CD4-positive, alpha-beta T cell treated with Interleukin-2 at 100 ng/mL for 4 hours (primary cell): ENCODE measurements around the gene RIMS4.
"Not testable (repeated sequence)": the region's sequence is repeated elsewhere in the genome, so short reads cannot be mapped to it uniquely, and the experiment has no call there.

Experiments used
- DNase-seq: peaks from one replicate; pipeline ENCODE4 v3.0.0-alpha.2; 2020; ENCODE audit warnings: low spot score

RIMS4 gene

DNA sequence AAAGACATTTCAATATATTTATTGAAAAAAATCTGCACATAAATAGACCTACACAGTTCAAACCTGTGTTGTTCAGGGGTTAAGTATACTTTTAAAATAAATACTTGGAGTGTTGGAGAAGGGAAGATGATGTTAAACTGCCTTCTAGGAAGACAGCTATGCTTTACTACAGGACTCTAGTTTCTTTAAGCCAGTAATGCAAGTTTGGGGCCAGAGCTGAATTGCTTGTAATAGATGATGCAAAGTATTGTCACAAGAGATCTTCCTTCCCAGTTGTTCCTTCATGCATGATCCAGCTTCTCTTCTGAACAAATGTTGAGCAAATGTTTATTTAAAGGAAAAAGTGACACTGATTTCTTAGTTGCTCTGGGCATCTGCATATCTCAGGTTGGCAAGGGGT lies 20.2 kb upstream of the RIMS4 start:
- DNase-seq = no peak

DNA sequence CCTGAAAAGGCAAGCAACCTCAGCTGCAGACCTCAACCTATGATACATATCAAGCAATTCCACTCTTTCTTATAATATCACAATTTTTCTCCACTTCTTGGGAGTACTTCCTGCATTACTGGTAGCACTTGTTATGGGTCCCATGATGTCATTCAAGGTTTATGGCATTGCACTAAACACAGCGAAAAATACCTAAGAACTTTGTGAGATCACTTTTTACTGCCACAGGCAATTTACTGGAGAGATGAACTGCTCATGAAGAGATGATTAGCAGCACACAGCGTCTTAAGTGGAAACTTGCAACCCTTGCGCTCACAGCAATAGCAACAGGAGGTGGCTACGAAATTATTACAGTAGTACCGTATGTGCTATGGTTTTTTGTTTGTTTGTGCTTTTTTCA lies 19.3 kb upstream of the RIMS4 start:
- no peak for DNase-seq

DNA sequence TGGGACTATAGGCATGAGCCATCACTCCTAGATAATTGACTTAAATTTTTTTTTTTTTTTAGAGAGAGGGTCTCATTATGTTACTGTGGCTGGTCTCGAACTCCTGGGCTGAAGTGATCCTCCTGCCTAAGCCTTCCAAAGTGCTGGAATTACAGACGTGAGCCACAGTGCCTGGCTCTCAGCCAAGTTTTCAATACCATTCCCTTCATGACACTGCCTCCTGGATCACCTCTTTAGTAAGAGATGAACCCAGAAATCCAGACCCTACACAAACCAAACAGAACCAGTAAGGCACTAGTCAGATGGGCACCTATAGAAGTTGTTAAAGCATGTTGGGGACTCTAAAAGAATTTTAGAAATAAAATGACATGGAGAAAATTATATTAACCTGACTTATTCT lies 18.3 kb upstream of the RIMS4 start:
- no peak for DNase-seq

DNA sequence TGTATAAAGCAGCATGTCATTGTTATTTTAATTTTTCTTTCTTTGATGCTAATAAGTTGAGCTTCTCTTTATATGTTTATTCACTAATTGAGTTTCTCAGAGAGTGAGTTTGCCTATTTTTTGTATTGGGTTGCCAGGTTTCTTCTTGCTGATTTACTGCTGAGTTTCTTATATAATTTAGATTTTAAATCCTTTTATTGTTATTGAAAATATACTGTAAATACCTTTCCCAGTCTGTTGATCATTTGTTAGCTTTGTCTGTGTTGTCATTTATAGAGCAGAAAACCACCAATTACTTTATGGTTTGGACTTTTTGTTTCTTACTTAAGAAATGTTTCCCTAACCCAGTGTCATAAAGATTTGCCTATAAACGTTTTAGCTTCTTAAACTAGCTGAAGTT lies 17.1 kb upstream of the RIMS4 start:
- no peak for DNase-seq

DNA sequence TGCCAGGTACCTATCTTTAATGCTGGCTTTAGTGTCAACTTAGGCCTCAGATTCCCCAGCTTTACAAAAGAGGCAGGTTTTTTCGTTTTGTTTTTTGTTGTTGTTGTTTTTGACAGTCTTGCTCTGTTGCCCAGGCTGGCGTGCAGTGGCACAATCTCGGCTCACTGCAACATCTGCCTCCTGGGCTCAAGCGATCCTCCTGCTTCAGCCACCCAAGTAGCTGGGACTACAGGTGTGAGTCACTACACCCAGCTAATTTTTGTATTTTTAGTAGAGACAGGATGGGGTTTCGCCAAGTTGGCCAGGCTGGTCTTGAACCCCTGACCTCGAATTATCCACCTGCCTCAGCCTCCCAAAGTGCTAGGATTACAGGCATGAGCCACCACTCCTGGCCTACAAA lies 11.2 kb upstream of the RIMS4 start:
- DNase-seq = not testable (repeated sequence)

DNA sequence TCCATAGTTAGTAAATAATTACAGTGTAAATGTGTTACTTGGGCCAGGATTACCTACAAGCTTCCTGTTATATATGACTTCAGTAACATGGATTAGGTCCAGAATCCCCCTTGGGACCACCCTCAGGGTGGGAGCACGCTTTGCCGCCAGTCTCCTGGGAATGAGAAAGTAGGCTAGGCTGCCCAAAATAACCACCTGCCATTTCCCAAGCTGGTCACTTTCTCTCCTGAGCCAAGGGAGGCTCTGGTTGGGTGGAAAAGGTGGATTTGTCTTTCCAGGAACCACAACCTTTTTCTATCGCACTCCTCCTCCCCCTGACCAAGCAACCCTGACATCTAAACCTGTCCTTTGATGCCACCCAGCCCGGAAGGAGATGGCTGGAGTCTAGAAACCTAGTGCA lies 9.6 kb upstream of the RIMS4 start:
- no peak for DNase-seq

DNA sequence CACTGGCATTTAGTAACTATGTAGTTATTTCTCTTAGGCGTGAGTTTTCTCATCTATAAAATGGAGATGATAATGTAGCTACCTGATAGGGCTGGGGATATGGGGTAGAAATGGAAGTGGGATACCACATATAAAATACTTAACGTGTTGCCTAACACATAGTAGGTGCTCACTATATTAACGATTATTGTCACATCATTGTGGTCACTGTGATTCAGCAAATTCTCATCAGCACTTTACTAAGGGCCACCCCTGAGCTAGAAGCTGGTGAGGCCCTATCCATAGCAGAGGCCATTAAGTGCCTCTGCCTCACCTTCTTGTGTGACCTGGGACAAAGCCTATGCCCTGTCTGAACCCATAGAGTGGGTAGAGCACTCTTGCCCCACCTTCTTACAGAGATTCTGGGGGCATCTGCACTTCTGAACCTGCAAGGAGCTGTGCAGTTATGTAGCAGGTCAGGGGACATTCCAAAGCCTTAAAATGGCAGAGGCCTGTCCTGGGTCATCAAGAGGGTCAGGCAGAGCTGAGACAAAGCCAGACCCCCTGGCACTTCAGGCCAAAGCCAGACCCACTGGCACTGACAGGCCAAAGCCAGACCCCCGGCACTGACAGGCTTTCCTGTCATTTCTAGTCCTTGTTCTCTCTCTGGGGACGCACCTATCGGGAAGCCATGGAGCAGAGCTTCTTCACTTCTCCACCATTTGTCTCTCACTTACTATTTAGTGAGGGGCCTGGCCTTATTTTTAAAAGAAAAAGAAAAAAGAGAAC lies 7.0 kb upstream of the RIMS4 start:
- no peak for DNase-seq

DNA sequence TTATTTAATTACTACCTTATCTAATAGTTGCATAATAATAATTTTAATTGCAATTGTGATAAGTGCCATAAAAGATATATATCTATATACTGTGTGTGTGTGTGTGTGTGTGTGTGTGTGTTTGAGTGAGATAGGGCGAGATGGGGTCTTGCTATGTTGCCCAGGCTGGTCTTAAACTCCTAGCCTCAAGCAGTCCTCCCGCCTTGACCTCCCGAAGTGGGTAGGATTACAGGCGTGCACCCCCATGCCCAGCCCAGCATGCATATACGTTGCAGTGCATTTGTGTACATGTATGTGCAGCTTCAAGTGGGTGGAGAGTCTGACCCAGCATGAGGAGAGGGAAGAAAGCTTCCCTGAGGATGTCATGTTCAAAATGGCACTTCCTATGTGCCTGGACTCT lies 4.6 kb upstream of the RIMS4 start:
- DNase-seq = no peak

DNA sequence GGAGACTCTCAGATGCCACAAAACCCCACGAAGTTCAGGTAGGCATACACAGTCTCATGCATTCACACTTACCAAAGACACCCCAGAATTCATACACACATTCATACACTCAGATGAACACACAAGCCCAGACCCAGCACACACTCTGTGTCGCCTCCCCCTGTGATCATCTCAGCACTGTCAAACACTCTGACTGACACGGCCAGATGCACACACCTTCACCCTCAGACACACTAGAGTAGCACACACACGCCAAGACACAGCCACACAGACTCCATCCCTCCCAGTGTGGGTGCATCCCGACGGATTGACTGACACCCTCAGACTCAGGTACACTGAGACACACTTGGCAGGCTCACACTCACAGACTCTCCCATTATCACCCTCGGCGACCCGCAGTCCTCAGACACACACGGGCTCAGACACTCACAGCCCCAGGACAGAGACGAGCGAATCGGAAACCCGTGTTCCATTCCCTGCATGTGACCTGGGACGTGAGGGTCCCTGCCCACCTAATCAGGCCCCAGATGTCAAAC lies 872 bp upstream of the RIMS4 start:
- DNase-seq = no peak

DNA sequence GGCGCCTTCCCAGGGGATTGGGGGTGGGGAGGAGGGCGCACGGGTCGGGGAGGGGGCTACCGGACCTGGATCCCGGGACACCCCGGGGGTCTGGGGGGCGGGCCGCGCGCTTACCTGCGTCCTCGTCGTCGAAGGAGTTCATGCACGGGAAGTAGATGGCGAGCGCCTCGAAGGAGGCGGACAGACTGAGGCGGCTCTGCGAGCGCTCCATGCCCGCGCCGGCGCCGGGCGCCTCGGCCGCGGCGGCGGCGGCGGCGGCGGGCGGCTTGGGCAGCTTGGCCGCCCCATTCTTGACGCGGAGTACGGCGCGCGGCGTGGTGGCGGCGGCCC lies 320 bp downstream of the RIMS4 start:
- no peak for DNase-seq

DNA sequence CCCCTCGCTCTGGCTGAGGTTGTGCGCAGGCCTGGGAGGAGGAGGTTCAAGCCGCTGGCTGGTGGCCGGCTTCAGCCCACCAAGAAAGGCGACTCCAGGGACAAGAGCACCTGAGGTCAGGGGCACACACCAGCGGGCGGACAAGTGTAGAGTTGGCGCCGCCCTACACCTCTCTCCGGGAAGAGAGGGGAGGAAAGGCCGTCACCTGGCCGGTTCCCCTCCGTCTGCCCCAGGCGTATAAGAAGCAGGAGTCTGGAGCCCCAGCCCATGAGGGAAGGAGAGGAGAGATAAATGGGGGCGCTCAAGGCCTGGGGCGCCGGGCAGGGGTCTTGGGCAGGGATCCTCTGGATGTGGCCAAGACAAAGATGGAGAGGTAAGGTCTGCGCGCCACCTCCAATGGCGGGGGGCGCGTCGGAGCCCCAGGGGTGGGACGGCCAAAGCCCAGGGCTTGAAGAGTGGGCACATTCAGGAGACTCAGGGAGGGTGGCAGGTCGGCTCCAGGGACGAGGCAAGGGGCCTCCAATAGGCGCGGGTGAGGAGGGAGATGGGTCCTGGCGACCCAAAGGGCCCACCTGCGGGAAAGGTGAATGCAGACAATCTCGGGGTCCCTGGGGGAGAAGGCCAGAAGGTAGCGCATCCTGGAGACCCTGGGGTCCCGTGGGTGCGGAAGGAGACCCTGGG lies 826 bp downstream of the RIMS4 start:
- no peak for DNase-seq

DNA sequence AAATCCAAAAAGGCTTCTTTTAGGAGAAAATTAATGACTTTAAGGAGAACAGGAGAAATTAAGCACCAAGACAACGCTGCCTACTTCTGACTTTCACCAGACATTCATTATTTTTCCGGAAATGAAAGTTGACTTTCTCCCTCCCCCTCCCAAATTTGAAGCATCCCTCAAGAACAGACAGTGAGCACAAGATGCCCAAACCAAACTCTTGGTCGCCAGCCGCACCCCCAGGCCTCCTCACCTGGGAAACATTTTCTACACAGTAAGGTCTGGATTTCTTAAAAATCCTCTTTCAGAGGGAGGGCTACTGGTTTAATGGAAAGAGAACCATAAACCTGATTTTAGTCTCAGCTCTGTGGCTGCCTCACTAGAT lies 2.7 kb downstream of the RIMS4 start:
- DNase-seq = no peak

DNA sequence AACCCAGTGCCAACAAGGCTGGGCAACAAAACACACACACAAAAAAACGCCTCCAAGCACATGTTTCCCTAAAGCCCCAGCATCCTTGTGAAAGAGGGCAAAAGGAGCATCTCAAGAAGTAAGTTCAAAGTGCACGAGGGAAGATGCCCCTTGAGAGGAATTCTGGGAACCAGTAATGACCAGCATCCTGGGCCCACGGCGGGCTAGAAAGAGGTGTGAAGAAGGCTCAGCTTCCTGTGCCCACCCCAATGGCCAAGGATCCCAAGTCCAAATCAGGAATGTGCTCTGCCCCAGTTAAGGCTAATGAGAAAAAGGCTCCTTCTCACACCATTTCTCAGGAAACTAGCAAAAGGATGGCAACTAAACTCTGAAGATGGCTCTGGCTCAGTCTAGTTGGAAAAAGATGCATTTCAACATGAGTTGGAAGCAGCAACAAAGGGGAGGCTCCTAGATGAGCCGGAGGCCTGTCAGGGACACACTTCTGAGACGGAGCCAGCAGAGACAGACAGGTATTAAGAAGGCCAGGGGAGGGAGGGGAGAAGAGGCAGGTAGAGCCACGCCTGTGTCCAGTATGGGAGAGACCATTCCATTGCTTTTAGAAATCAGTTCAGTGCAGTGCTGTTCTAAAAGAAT lies 3.2 kb downstream of the RIMS4 start:
- DNase-seq = no peak

DNA sequence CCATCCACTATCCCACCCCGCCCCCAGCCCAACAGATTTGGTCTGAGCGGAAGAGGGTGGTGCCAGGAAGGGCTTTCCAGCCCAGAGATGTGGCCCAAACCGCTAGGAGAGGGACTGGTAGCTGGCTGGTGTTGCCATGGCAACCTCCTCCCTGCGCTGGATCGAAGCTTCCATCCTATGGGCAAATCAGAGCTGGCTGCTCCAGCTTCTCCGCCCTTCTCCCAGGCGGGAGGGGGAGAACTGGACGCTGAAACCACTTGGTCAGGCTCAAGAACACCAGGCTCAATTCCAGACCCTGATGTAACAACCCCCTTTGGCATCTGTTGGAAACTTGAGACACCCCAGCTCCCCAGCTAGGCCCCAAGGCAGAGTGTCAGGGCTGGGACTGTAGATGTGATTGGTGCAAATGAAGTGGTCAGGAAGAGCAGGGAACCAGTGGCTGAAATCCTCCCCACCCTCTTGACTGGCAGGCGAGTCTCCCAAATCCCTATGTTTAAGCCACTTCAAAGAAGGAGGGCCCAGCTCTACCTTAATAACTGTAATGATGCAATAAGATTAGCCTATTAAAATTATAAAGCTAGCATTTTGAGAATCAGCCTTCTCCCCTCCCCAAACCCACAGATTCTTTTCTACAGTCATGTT lies 4.2 kb downstream of the RIMS4 start:
- DNase-seq = no peak

DNA sequence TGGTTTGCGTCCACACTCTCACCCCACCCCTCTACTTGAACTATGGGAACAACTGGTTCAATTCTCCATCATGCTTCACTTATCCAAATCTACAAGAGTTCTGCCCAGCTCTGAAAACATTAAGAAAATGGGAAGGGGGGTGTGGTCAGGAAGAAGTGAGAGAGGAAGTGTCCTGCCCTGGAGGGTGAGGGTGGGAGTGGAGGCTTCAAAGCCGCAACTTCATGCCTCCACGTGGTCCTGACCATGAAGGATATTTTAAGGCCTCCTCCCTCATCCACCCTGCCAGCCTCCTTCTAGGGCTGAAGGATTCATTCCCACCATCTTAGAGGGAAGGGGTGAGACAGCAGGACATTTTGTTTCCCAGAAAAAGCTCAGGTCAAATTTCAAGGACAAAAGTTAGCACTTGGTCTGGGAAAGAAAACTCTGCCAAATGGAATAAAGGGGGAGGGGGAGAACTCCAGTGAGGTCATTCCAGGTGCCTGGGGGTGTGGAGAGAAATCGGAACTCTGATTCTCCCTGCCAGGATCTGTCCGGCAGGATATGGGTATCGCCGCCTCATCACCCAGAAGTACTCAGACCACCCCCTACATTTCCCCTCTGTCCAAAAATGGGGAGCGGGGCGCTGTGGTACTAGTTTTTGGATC lies 4.9 kb downstream of the RIMS4 start:
- no peak for DNase-seq

DNA sequence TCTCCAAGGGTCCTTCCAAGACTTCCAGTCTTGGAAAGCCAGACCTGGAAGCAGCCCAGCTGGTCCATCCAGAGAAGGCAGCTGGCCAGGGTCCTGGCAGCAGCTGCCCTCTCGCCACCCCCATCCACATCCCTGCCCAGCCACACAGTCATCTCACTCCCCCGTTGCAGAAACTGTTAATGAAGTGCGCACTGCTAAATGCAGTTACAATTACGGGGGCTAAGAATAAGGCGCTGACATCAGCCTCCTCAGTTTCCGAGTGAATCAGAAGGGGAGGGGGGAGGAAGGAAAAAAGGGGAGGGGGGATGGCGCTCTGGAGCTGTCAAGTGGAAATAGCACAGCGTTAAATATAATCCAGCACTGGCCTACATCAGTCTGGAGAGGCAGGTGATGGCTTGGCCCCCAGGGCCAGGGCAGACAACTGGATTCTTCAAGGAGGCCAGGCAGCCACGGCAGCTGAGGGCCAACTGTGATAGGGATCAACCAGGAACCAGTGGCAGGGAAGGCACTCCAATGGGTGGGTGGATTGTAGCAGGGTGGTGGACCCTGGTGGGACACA lies 6.9 kb downstream of the RIMS4 start:
- DNase-seq = no peak

DNA sequence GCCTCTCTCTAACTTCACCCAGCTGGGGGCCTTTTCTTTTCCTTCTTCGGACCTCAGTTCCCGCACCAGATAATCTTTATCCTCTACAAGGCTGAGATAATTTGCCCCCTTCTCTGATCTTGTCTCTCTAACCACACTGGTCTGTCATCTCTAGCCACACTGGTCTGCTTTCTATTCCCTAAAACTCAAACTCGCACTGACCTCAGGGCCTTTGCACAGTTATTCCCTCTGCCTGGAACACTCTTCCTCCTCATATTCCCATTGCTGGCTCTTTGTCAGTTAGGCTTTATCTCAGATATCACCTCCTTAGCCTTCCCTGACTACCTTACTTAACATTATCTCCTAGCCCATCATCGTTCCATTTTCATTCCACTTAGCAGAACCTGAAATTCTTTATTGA lies 7.6 kb downstream of the RIMS4 start:
- DNase-seq = no peak

DNA sequence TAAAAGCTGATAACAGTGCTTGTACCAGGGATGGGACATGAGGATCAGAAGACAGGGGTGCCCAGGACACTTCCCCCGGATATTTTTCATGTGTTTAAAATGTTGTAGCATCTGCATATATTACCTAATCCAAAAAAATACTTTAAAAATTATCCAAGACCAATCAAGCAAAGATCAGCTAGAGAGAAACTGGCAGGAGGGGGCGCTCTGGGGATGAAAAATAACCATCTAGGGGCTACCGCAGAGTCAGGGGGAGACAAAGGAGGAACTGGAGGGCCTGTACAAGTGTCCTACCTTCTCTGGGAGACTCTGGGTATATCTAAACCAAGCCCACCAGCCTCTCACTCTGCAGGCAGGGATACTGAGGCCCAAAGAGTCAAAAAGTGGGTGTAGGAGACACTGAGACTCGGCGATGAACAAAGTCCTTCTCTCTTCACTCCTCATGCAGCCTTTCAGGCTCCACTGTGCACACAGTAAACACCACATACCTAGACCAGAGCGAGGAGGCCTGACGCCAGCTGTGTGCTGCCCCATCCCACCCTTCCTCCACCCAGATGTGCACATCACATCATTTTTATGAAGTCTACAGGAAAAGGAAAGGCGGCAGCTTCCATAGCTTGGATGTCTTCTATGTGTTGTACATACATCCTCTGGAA lies 9.8 kb downstream of the RIMS4 start:
- DNase-seq = no peak

DNA sequence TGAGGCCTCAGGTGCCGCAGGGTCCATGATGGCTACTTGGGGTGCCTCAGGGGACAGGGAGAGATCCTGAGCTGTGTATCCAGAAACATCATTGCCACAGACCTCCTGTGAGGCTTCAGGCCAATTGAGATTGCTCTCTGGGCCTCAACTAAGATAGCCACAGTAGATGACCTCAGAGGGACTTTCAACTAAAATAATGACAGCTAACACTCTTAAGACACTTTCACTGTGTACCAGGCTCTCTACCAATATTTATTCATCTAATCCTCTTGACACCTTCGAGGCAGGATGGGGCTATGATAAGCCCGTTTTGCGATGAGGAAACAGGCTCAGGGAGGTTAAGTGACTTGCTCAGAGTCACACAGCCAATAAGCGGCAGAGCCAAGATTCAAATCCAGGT lies 10.7 kb downstream of the RIMS4 start:
- DNase-seq = no peak

DNA sequence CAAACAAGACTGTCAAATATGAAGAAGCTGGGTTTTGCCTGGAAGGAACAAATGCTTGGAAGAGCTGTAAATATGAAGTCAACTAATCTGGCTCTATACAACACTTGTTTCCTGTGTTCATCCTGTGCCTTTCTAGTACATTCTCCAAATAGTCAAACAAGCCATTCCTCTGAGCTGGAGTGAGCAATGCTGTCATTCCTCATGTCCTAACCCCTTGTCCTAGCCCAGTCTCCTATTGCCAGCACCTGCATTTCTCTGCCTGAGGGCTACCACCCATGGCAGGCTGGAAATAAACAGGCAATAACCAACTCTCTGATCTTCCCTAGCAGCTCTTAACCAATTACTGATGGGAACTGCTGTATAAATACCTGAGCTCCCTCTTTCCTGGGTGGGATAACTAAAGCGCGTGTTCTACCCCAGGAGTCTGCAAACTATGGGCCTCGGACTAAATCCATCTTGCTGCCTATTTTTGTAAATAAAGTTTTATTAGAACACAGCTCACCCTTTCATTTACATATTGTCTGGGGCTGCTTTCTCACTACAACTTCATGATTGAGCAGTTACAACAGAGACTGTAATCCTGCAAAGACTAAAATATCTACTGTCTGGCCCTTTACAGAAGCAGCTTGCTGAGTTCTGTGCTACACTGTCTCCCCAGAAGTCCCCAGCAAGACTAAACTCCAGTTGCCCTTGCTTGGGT lies 13.4 kb downstream of the RIMS4 start:
- DNase-seq = no peak

DNA sequence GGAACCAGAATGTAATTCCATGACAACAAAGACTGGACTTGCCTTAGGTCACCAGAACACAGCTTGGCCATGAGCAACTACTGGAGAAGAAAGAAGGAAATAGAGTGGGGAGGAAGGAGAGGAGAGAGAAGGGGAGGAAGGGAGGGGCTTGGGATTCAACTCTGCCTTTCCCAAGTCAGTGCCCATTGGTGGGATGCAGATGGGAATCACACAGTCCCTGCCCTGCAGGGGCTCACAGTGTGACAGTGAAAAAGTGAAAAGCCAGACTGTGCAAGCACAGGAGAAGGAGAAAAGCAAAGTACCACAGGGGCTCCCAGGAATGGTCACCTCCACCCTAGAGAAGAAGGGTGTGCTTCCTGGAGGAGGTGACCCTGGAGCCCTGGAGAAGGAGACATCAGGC lies 14.0 kb downstream of the RIMS4 start:
- DNase-seq = no peak
